Stimulated activated CD4-positive, alpha-beta T cell treated with anti-CD3 and anti-CD28 coated beads, Interleukin-15, amount 100 ng/mL, for 48 hours (primary cell): ENCODE data around the gene BRDT.

Experiments
- DNase-seq, 2 donors: peaks; one replicate each; pipeline ENCODE4 v3.0.0-alpha.2; 2020; ENCODE audit warnings: low read depth in 2 of 2

Gene BRDT

GRCh38 chr1:91949356-91949699 lies at the start of gene BRDT:
BRDT (plus strand) TSS chr1:91949401; CDS start chr1:91962755, 13,354 bp downstream.
- DNase-seq = no peak

- no peak for DNase-seq
Observed at GRCh38 chr1:91900562-91900961, 48.6 kb upstream of the BRDT start.

- no peak for DNase-seq
Observed at GRCh38 chr1:91901231-91901630, 48.0 kb upstream of the BRDT start.

- DNase-seq = no peak
Observed at GRCh38 chr1:91912266-91912665, 36.9 kb upstream of the BRDT start.

- DNase-seq = no peak
Observed at GRCh38 chr1:91913018-91913417, 36.2 kb upstream of the BRDT start.

GRCh38 chr1:91916046-91916445 lies 33.2 kb upstream of the BRDT start:
- DNase-seq = no peak

- no peak for DNase-seq
Observed at GRCh38 chr1:91916811-91917460, 32.3 kb upstream of the BRDT start.

GRCh38 chr1:91919962-91920361 lies 29.2 kb upstream of the BRDT start:
- DNase-seq = no peak

- no peak for DNase-seq
Observed at GRCh38 chr1:91924146-91924545, 25.1 kb upstream of the BRDT start.

- DNase-seq = no peak
Observed at GRCh38 chr1:91925644-91926435, 23.4 kb upstream of the BRDT start.

- no peak for DNase-seq
Observed at GRCh38 chr1:91928026-91928425, 21.2 kb upstream of the BRDT start.

GRCh38 chr1:91929250-91929649 lies 20.0 kb upstream of the BRDT start:
- no peak for DNase-seq

GRCh38 chr1:91937613-91938012 lies 11.6 kb upstream of the BRDT start:
- no peak for DNase-seq

GRCh38 chr1:91940496-91940895 lies 8.7 kb upstream of the BRDT start:
- DNase-seq = no peak

GRCh38 chr1:91944087-91944486 lies 5.1 kb upstream of the BRDT start:
- DNase-seq = no peak

- DNase-seq = no peak
Observed at GRCh38 chr1:91948097-91948496, 1.1 kb upstream of the BRDT start.

GRCh38 chr1:91948501-91949355 lies 473 bp upstream of the BRDT start:
- no peak for DNase-seq

- no peak for DNase-seq
Observed at GRCh38 chr1:91952187-91952586, 3.0 kb downstream of the BRDT start.

GRCh38 chr1:91958926-91959325 lies 9.7 kb downstream of the BRDT start:
- DNase-seq = no peak

GRCh38 chr1:91968334-91968733 lies 19.1 kb downstream of the BRDT start:
- DNase-seq = no peak

- no peak for DNase-seq
Observed at GRCh38 chr1:91979383-91979782, 30.2 kb downstream of the BRDT start.

- DNase-seq = no peak
Observed at GRCh38 chr1:91980663-91981062, 31.5 kb downstream of the BRDT start.
